DMS114 treated with DMSO at 0.1 percent for 48 hours (cell line): ENCODE results near the gene ARL5C.

Experiments
- DNase-seq: peaks from one replicate; lab custom pipeline; 2025; ENCODE audit not compliant: unreplicated experiment; lab: John Stamatoyannopoulos, UW

ARL5C gene

DNA sequence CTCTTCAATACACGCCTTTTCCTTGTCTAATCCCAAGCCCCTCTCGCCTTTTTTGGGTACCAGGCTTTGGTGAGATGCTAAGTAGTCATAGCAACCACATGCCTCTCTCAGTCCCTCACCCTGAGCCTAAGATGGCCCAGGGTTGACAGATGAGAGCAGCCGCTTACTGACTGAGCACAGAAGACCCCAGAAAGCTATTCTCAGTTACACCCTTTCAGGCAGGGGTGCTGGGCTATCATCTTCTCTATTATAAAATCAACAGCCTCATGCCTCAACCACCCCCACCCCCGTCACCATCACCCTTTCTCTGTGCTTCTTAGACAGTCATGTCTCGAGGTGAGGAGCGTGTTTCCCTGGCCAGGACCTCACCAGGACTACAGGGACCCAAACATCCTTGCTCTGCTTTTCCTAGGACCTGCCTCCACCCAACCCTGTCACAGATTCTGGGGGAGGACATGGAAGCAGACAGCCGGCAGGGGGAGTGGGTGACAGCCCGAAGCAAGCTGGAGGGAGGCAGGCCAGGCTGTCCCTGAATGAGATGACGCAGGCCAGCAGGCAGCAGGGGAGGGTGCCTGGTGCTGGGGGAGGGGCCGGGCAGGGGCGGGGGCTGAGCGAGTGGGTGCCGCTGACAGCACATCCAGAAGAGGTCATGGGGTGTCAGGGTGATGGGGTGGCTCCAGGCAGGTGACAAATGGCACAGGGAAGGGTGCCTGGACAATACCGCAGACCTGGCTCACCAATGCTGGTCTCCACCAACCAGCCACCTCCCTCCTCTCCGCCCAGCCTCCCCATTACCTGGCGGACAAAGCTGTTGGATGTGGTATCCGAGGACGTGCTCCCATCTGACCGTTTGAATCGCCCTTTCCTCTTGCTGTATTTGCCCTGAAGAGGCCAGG is 28.4 kb upstream of the ARL5C start:
- peak; percentile 52 for DNase-seq

GRCh38 chr17:39193346-39193745 is 27.4 kb upstream of the ARL5C start:
- no peak for DNase-seq

GRCh38 chr17:39192901-39193300 is 26.9 kb upstream of the ARL5C start:
- no peak for DNase-seq

DNA sequence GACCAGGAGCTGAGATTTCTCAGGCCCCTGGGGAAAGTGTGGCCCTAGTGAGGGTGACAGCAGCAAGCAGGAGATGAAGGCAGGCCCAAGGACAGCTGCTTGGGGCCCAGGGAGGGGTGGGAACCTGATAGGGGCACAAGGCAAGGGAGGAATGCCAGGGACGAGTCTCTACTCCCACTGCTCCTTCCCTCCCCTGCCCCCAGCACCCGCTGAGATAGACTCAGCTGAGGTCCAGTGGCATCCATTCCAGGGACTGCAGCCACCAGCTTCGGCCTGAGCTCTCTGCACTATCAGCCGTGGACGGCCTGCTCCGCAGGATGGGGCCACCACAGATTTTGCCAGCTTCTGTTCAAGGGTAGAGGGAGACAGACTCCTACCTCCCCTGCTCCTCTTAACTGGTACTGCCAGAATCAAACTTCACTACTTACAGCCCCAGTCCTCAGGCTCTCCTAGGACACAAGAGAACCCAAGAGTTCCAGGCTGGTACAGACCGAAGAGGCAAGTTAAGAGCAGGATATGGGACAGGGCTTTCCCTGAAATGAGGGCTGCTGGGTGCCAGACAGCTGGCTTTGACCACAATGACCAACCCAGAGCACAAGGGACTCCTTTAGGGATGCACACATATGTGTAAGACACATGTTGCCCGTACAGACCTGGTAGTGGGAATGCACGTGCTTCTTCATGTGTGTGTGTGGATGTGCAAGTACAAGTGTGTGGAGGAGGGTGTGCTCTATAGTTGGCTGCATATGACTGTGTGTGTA is 26.0 kb upstream of the ARL5C start:
- DNase-seq: no peak

DNA sequence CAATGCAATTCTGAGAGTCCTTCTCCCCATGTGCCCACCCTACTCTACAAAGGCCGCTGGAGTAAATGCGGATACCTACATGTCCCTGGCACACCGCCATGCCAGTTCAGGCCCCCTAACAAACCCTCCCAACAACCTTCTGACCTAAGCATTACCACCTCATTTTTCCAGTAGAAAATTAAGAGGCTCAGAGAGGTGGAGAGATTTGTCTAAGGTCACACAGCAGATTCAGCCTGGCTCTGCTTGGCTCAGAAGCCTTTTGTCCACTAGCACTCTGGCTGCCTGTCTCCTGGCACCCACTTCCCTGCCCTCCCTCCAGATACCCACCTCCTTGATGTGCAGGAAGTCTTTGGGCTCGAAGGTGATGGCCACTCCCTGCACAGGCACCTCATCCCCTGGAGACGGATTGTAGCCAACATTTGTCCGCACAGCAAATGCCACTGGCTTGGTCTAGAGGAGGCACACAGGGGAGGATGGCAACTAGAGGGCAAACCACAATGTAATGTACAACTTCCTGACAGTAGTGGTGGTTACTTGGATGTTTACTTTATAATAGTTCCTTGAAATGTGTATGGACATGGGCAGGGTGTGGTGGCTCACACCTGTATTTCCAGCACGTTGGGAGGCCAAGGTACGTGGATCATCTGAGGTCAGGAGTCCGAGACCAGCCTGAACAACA is 21.3 kb upstream of the ARL5C start:
- no peak for DNase-seq

GRCh38 chr17:39186481-39187002 is 20.6 kb upstream of the ARL5C start:
- DNase-seq: no peak

DNA sequence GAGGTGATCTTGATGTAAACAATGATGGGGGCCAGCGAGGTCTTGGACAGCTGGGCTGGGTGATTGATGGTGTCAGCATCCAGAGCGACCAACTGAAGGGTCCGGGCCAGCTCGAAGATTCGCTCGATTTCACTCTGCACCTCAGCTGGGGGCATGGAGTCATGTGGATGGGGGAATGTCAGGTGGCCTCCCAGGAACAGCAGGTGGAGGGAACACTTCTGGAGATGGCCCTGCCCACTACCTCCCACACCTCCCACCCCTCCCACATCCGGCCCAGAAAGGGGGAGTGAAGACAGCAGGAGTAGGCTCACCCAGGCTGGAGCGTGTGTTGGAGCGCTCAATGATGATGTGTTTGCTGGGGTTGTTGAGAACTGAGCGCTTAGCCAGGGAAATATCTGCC is 17.8 kb upstream of the ARL5C start:
- no peak for DNase-seq

GRCh38 chr17:39183045-39183444 is 17.1 kb upstream of the ARL5C start:
- DNase-seq: no peak

GRCh38 chr17:39181303-39181702 is 15.3 kb upstream of the ARL5C start:
- no peak for DNase-seq

GRCh38 chr17:39178536-39178935 is 12.6 kb upstream of the ARL5C start:
- no peak for DNase-seq

DNA sequence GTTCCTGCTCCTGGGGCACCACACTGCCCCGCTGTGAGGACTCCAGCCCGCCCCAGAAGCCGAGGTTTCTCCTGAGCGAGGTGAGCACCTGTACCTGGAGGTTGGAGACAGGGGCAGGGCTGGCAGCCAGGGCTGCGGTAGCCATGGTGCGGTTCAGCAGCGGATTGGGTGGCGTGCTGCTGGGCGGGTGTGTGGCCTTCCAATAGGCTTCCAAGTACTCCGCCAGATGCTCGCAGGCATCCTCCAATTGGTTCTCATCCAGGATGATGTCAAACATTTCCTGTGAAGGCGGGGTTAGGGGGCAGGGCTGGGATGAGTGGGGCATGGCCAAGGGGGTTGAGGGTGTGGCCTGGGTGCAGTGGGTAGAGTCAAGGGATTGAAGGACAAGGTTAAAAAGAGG is 11.3 kb upstream of the ARL5C start:
- DNase-seq: no peak

GRCh38 chr17:39175695-39176093 is 9.7 kb upstream of the ARL5C start:
- no peak for DNase-seq

DNA sequence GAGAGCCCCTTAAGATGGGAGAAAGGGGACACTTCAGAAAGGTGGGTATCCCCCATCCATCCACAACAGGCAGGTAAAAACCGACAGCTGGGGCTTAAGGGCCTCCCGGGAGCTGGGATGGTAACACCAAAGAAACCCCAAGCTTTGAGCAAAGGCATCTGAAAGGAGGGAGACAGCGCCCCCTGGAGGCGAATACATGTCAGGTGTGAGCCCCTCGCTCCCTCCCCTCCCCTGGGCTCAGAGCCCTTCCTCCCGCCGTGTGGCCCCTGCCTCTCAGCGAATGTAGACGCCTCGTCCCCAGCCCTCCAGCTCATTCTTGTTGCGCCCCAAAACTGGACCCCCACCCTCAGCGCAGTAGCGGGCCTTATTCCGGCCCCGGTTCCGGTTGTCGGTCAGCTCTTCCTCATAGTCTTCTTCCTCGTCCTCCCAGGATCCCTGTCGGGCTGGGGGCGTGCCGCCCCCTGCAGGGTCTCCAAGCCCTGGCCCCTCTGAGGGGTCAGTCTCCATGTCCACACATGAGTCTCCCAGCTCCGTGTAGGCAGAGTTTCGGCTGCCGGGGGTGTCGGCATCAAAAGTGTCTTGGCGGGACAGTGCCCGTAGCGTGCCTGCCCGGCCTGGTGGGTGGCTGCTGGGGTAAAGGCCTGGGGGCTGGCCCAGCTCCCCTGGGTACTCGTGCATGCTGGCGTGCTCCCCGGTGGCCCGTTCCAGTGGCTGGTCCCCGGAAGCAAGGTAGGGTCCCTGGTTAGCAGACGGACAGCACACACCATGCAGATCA is 9.1 kb upstream of the ARL5C start:
- peak; percentile 51 for DNase-seq

- DNase-seq: no peak
These were observed 7.7 kb upstream of the ARL5C start for GRCh38 chr17:39173526-39174274.

- DNase-seq: no peak
These were observed 7.1 kb upstream of the ARL5C start for GRCh38 chr17:39173080-39173479.

GRCh38 chr17:39171933-39172332 is 6.0 kb upstream of the ARL5C start:
- DNase-seq: no peak

DNA sequence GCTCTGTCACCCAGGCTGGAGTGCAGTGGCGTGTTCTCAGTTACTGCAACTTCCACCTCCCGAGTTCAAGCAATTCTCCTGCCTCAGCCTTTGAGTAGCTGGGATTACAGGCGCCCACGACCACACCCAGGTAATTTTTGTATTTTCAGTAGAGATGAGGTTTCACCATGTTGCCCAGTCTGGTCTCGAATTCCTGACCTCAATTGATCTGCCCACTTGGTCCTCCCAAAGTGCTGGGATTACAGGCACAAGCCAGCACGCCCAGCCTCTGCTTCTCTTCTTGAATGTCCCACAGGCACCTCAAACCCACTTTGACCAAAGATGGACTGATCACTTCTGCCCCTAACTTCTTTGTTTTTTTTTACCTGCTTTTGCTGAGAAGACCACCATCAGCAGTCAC is 4.6 kb upstream of the ARL5C start:
- DNase-seq: no peak

GRCh38 chr17:39170109-39170508 is 4.1 kb upstream of the ARL5C start:
- no peak for DNase-seq

GRCh38 chr17:39169518-39169917 is 3.6 kb upstream of the ARL5C start:
- DNase-seq: no peak

DNA sequence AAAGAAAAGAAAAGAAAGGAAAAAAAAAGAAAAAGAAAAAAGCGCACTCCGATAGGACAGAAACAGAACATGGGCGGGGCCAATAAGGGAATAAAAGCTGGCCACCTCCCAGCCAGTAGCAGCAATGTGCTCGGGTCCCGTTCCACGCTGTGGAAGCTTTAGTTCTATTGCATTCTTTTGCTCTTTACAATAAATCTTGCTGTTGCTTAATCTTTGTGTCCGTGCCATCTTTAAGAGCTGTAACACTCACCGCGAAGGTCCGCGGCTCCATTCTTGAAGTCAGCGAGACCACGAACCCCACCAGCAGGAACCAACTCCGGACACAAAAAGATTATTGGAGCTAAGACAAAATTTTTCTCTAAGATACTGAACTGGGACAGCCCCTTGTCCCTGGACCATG is 3.1 kb upstream of the ARL5C start:
- DNase-seq: no peak
